ENCODE results near the gene LDLRAD4. TPM values are rescaled to one million over a fixed set of nuclear protein-coding genes. Genes with fewer than 3 reads are reported as not detected.

Gene LDLRAD4
- polyA plus RNA-seq, 3 donors: 1.7 to 8.5 (median 3.7) TPM

GRCh38 chr18:13623871-13624270 is 405.3 kb downstream of the LDLRAD4 start:
- WGBS, 3 donors: 83 to 96% (median 95%) methylated on average over 13 of the region's 13 CpGs
- no peak overlapping the region for H3K27ac ChIP-seq (ENCODE audit: low read depth, low read length)

DNA sequence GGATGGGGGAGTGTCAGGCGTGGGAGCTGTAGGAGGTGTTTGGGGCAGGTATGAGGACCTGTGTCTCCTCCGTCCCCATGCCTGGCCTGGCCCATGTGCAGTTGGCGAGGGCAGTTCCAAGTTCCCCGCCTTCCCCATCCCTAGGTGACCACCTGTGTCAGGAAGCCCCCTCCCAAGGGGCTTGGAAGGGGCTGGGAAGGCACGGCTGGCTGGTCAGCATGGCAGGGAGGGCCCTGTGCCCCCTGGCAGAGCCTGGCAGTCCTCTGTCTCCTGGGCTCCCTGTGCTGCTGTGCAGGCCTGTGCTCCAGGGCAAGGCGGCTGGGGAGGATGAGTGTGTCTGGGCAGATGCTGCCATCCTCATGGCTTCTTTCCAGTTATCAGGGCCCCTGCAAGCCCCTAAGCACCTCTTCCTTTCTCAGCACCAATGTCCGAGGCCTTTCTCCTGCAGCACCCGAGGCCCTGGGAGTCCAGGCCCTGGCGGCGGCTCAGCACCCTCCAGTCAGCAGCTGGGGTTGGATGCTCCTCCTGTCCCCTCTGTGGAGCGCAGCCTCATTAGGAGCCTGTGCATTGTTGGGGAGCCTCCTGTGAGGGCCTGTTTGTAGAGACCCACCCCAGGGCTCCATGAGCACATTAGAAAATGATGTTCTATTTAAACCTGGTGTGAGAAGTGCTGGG is 406.1 kb downstream of the LDLRAD4 start:
- WGBS, 3 donors: 85 to 89% (median 89%) methylated on average over 11 of the region's 11 CpGs
- no peak overlapping the region for H3K27ac ChIP-seq (ENCODE audit: low read depth, low read length)

DNA sequence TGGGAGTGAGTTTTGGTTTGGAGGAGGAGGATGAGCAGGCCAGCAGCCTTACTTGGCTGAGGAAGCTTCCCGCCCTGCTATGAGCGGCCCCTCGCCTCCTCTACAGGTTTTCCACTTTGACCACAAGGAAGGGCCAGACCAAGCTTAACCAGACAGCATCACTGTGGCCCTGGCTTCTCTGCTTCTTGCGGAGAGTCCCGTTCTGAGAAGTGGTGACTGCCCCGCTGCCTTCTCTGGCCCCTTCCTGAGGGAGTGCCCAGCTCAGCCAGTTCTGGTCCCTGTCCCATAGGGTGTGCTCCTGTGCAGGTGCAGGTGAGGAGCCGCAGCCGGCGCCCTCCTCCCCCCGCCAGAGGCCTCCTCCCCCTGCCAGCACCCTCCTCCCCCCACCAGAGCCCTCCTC is 406.8 kb downstream of the LDLRAD4 start:
- 90 to 96% (median 93%) methylated on average over 5 to 10 of the region's 10 CpGs for WGBS, 3 donors
- no peak overlapping the region for H3K27ac ChIP-seq (ENCODE audit: low read depth, low read length)

DNA sequence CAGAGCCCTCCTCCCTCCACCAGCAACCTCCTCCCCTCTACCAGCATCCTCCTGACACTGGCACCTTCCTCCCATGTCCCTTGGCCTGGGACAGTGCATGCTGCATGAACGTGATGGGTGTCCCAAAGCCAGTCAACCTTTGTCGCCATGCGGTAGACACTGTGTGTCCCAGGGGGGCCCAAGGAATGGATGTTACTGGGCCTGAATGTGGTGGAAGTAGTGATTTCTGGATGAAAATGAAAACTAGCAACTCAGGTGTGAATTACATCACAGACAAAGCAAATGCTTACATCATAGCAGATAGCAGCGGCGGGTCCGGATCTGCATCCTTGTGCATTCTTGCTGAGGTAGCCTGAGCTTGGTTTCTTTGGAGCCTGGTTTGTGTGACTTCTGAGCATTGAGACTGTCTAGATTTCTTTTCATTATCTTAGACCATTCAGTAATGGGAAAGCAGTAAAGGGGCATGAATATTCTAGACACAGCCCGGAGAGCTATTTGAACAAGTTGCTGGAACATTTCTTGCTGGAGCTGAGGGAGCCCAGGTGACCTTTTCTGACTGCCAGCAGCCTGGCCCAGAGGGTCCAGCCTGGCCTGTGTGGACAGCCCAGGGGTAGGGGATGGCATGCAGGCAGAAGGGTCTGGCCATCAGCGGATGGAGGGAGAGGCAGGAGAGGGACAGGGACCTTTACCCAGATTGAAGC is 407.4 kb downstream of the LDLRAD4 start:
- no peak overlapping the region for H3K27ac ChIP-seq (ENCODE audit: low read depth, low read length)
- WGBS, 3 donors: 87 to 95% (median 89%) methylated on average over 8 of the region's 8 CpGs

DNA sequence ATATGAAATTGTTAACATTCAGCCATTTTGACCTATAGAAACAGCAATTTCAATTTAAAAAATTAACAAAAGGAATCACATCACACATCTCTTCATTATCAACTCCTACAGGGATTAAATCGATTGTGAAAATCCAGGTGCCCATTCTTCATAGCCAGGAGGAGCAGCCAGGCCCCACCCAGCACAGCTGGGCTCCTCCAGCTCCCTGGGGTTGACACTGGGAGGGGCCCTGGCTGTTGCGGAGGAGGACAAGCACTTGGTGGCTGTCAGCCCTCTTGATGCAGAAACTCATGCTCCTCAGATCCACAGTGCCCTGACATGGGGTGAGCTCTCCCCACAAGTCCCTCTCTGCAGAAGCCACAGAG is 408.0 kb downstream of the LDLRAD4 start:
- 64 to 83% (median 80%) methylated on average over 2 of the region's 2 CpGs for WGBS, 3 donors
- H3K27ac ChIP-seq (ENCODE audit: low read depth, low read length): no peak overlapping the region

DNA sequence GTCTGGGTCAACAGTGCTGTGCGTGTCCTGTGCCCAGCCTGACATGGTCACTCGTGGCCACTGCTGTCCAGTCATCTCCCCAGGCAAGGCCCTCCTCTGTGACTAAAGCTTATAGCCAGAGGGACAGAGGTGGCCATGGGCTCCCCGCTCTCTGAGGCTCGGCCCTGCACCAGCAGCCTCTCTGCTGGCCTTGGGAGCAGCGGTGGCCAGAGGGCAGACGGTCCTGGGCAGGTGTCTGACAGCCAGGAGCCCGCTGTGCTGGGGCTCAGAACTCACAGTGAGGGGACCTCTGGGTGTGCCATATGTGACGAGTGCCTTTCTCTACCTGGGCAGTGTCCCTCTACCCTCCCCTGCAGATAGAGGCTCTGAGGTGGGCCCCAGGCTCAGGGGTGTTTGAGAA is 409.1 kb downstream of the LDLRAD4 start:
- no peak overlapping the region for H3K27ac ChIP-seq (ENCODE audit: low read depth, low read length)
- WGBS, 3 donors: 80 to 95% (median 94%) methylated on average over 8 of the region's 8 CpGs

DNA sequence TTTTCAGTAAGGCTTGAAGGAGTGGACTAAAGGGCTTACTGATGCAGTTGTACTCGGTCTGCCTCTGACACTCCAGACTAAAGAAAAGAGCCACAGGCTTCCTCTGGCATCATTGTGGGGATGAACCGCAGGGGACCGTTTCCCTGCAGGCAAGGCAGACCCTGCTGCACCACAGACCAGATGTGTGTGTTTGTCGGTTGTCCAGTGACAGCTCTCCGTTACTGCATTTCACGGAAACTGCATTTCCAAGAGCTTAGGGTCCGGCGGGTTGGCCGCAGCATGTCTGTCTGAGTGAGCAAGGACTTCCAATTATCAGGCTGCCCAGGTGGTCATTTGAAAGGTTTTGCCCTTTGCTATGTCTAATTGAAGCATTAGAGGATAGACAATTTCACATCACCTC is 409.7 kb downstream of the LDLRAD4 start:
- WGBS, 3 donors: 74 to 78% (median 77%) methylated on average over 9 of the region's 9 CpGs

GRCh38 chr18:13629841-13630715 is 411.5 kb downstream of the LDLRAD4 start:
- WGBS, 3 donors: 44 to 51% (median 46%) methylated on average over 8 of the region's 8 CpGs
- H3K27ac ChIP-seq (ENCODE audit: low read depth, low read length): no peak overlapping the region

More for the DNA sequence above, 409.7 kb downstream of the LDLRAD4 start:
- no peak overlapping the region for H3K27ac ChIP-seq (ENCODE audit: low read depth, low read length)

- WGBS, 3 donors: 75 to 93% (median 89%) methylated on average over 7 of the region's 7 CpGs
- H3K27ac ChIP-seq (ENCODE audit: low read depth, low read length): no peak overlapping the region
These were observed 412.2 kb downstream of the LDLRAD4 start for GRCh38 chr18:13630716-13631268.

DNA sequence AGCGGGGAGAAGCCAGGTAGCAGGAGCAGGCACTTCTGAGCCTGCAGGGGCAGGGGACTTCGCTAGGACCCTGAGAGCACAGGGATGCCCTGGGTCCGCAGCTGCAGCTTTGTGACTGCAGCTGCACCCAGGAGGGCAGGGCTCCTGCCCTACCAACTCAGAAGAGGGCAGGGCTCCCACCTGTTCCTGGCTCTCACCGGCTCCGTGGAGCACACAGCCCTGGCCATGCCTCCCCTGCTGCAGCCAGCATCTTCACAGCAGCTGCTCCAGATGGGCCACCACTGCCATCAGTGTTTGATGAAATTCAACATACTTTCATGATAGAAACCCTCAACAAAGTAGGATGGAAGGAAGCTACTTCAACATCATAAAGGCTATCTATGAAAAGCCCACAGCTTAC is 415.1 kb downstream of the LDLRAD4 start:
- 94 to 97% (median 95%) methylated on average over 5 of the region's 5 CpGs for WGBS, 3 donors
- no peak overlapping the region for H3K27ac ChIP-seq (ENCODE audit: low read depth, low read length)

DNA sequence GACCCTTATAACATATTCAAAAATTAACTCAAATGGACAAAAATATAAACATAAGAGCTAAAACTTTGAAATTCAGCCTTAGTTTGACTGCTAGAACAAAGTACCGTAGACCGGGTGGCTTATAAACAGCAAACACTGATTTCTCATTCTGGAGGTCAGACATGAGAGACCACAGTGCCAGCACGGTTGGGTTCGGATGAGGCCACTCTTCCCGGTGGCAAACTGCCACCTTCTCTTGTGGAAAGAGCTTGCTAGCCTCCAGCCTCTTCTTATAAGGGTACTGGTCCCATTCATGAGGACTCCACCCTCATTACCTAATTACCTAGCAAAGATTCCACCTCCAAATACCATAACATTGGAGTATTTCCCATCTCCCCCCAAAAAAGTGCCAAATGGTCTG is 416.5 kb downstream of the LDLRAD4 start:
- 67 to 87% (median 86%) methylated on average over 5 of the region's 5 CpGs for WGBS, 3 donors
- no peak overlapping the region for H3K27ac ChIP-seq (ENCODE audit: low read depth, low read length)

DNA sequence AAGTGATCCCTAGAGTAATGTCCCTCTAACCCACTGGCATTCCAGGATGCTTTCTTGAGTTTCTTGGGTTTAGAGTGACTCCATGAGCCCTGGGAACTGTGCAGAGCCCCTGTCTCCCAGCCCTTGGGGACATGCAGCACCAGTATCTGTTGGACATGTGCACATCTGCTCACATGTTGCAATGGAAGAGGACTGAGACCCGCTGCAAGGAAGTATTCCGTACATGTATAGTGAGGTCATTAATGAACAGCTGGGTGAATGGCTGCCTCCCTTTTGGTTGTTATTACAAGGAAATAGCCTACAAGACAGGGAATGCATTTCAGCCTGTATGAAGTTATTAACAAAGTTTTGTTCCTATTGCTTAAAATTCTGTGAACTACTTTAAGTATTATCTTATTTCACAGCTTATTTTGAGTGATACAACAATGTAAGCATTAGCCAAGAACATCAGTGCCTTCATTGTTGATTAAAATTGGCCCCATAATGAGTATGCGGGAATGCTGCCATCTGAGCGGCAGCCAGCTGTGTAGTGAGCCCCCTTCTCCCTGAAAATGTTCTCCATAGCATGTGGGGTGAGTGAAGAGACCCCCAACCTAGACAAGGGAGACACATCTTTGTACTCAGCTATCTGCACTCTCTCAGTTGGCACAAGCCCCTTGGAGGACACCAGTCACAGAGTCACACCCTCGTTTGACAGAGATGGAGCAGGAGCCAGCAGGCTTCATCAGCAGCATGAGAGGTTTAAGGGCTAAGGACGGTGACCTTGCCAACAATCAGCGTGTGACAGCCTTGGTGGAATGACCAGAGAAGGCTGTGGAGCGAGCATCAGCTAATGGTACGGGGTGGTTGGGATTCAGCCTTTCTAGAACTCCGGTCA is 420.4 kb downstream of the LDLRAD4 start:
- no peak overlapping the region for H3K27ac ChIP-seq (ENCODE audit: low read depth, low read length)
- WGBS, 3 donors: 82 to 88% (median 88%) methylated on average over 10 of the region's 10 CpGs

DNA sequence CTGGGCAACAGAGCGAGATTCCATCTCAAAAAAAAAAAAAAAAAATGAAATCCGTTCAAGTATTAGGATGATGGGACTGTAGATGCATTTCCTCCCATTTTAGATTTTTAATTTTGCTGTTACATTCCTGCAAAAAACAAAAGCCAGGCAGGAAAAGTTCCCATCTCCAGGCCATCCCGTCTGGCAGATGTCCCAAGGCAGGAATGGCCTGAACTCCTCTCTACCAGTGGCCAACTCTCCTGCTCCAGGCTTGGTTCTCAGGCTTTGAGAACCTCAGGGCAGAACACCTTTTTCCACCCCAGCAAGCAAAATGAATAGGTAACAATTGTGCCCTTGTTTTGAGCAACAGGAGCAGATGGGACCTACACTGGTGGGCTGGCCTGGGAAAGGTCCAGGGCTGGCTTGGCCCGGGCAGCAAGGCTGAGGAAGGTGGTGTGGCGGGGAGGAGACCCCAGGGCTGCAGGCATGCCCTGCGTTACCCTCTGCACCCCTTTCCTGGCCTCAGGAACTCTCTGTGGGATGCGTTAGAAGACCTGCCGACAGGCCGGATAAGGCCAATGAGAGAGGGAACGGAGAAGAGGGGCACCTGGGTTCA is 421.8 kb downstream of the LDLRAD4 start:
- H3K27ac ChIP-seq (ENCODE audit: low read depth, low read length): no peak overlapping the region
- 76 to 80% (median 78%) methylated on average over 10 of the region's 10 CpGs for WGBS, 3 donors

DNA sequence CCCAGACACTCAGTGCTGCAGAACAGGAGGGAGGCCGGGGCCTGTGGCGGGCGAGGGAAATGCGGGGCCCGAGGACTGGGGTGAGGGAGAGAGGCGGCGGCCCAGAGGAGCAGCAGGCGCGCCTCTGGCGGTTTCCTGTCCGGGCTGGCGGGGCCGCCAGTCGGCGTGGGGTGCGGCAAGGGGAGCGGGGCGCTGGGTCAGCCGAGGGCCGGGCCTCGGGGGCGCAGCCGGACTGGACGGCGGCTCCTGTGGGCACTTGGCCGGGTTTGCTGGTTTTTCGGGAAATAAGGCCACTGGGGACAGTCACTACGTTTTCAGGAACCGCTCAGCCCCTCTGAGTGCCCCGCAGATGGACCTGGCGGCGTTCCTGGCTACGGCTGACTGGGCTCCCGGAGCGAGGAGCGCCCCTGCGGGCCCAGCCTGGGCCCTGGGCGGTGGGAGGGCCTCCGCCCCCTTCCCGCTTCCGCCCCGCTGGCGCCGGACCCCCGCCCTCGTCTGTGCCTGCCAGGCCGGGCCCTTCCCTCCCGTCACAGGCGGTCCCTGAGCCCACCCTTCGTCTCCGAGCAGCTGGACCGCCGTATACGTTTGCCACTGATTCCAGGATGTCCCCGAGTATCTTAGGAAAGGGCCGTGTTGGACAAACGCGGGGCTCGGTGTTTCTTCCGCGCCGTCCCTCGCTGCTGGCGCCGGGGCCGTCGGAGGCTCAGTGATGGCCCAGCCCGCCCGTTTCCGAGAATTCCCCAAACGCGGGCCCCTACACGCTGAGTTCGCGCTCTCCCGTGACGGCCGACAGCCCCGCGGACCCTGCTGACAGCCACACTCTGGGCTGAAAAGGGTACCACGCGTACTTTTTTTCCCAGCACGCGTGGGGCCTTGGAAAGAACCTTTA is 423.2 kb downstream of the LDLRAD4 start:
- no peak overlapping the region for H3K27ac ChIP-seq (ENCODE audit: low read depth, low read length)
- 12 to 25% (median 14%) methylated on average over 57 to 84 of the region's 84 CpGs for WGBS, 3 donors

GRCh38 chr18:13642440-13642827 is 423.9 kb downstream of the LDLRAD4 start:
- WGBS, 3 donors: 90 to 92% (median 90%) methylated on average over 15 of the region's 15 CpGs
- no peak overlapping the region for H3K27ac ChIP-seq (ENCODE audit: low read depth, low read length)

- H3K27ac ChIP-seq (ENCODE audit: low read depth, low read length): no peak overlapping the region
- 80 to 83% (median 83%) methylated on average over 16 of the region's 16 CpGs for WGBS, 3 donors
These were observed 424.7 kb downstream of the LDLRAD4 start for GRCh38 chr18:13643261-13643751.

DNA sequence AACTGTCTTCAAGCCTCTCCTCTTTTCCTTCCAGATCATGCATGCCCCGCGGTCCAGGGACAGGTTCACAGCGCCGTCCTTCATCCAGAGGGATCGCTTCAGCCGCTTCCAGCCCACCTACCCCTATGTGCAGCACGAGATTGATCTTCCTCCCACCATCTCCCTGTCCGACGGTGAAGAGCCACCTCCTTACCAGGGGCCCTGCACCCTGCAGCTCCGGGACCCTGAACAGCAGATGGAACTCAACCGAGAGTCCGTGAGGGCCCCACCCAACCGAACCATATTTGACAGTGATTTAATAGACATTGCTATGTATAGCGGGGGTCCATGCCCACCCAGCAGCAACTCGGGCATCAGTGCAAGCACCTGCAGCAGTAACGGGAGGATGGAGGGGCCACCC is 426.5 kb downstream of the LDLRAD4 start:
- WGBS, 3 donors: 91 to 97% (median 96%) methylated on average over 16 of the region's 16 CpGs

More for the DNA sequence above, 426.5 kb downstream of the LDLRAD4 start:
- no peak overlapping the region for H3K27ac ChIP-seq (ENCODE audit: low read depth, low read length)
